OCI-LY1 (cell line): ENCODE measurements around the gene SIRPA.

Experiments
- H2AFZ ChIP-seq: fragments of 200-600 bp; sonication (generic), shearing (Covaris generic); 2 replicates; pipeline ENCODE4 v1.6.0; 2014; ENCODE audit warnings: antibody characterized with exemption, mild to moderate bottlenecking, low read length
- H3F3A ChIP-seq: fragments of 200-600 bp; sonication (generic), shearing (Covaris generic); 2 replicates; pipeline ENCODE4 v1.6.0; 2014; ENCODE audit warnings: mild to moderate bottlenecking, antibody characterized with exemption, low read length, moderate library complexity; ENCODE audit not compliant: insufficient read depth
- H3K27ac ChIP-seq: fragments of 200-600 bp; sonication (generic); 2 replicates; pipeline ENCODE4 v1.5.1; 2014; ENCODE audit warnings: low read length, mixed run types, mild to moderate bottlenecking, low read depth; ENCODE audit not compliant: poor library complexity, severe bottlenecking
- H3K27me3 ChIP-seq: fragments of 200-600 bp; sonication (generic); 2 replicates; pipeline ENCODE4 v1.6.0; 2014; ENCODE audit warnings: antibody characterized with exemption, mild to moderate bottlenecking, low read length, moderate library complexity; ENCODE audit not compliant: insufficient read depth
- H3K36me3 ChIP-seq: fragments of 200-600 bp; sonication (generic); 2 replicates; pipeline ENCODE4 v1.6.1; 2014; ENCODE audit warnings: mild to moderate bottlenecking, antibody characterized with exemption, low read length, moderate library complexity, mixed read lengths; ENCODE audit not compliant: insufficient read depth
- H3K4me1 ChIP-seq: fragments of 200-600 bp; sonication (generic); 2 replicates; pipeline ENCODE4 v1.5.1; 2014; ENCODE audit warnings: mild to moderate bottlenecking, low read length, moderate library complexity; ENCODE audit not compliant: insufficient read depth, severe bottlenecking
- H3K4me2 ChIP-seq: fragments of 200-600 bp; sonication (generic), shearing (Covaris generic); 2 replicates; pipeline ENCODE4 v1.6.1; 2014; ENCODE audit warnings: low read length
- H3K4me3 ChIP-seq: fragments of 200-600 bp; sonication (generic); 2 replicates; pipeline ENCODE4 v1.5.1; 2014; ENCODE audit warnings: low read length, low read depth, mild to moderate bottlenecking, mixed read lengths; ENCODE audit not compliant: poor library complexity, severe bottlenecking
- H3K79me2 ChIP-seq: fragments of 200-600 bp; shearing (Covaris generic); 2 replicates; pipeline ENCODE4 v1.6.1; 2016; ENCODE audit warnings: mixed run types, low read length, mixed read lengths; ENCODE audit not compliant: insufficient read depth
- H3K9ac ChIP-seq: fragments of 200-600 bp; sonication (generic), shearing (Covaris generic); 2 replicates; pipeline ENCODE4 v1.6.1; 2014; ENCODE audit warnings: mild to moderate bottlenecking, low read length, mixed read lengths
- H3K9me2 ChIP-seq: fragments of 200-600 bp; sonication (generic), shearing (Covaris generic); 2 replicates; pipeline ENCODE4 v1.6.1; 2014; ENCODE audit warnings: low read depth, mild to moderate bottlenecking, low read length, mixed read lengths
- H3K9me3 ChIP-seq: fragments of 200-600 bp; shearing (Covaris generic); 2 replicates; pipeline ENCODE4 v1.6.1; 2014; ENCODE audit warnings: low read length, mixed read lengths
- H4K20me1 ChIP-seq: fragments of 200-600 bp; sonication (generic), shearing (Covaris generic); 2 replicates; pipeline ENCODE4 v1.6.0; 2016; ENCODE audit warnings: mild to moderate bottlenecking, low read length; ENCODE audit not compliant: insufficient read depth
- EZH2 ChIP-seq: fragments of 200-600 bp; sonication (generic), shearing (Covaris generic); IDR thresholded peaks from 2 replicates; pipeline ENCODE4 v1.8.0; 2017; ENCODE audit warnings: borderline replicate concordance, mixed run types, mild to moderate bottlenecking, antibody characterized with exemption, low read length, moderate library complexity, mixed read lengths
- TF ChIP-seq, protein P1 (sequence below): fragments of 200-600 bp; sonication (generic), shearing (Covaris generic); IDR thresholded peaks from 2 replicates; pipeline ENCODE4 v1.5.1; 2017; ENCODE audit warnings: mild to moderate bottlenecking, antibody characterized with exemption, low read length, moderate library complexity, mixed read lengths

Gene SIRPA

GRCh38 chr20:1879934-1880333 is 15.3 kb upstream of the SIRPA start:
- H3K27me3 ChIP-seq = no peaks in the 10 kb centered on the region
- H3K27ac ChIP-seq = no peak overlapping the region
- no peak overlapping the region for H3K4me2 ChIP-seq
- H3K79me2 ChIP-seq = no peaks in the 10 kb centered on the region
- no peaks in the 10 kb centered on the region for H3K9me3 ChIP-seq
- H3K36me3 ChIP-seq = no peaks in the 10 kb centered on the region
- no peaks in the 10 kb centered on the region for H3K9me2 ChIP-seq
- no peaks in the 10 kb centered on the region for H3K4me1 ChIP-seq
- H2AFZ ChIP-seq = no peak overlapping the region
- H4K20me1 ChIP-seq = no peaks in the 10 kb centered on the region
- H3K9ac ChIP-seq = no peak overlapping the region
- TF ChIP-seq EZH2 = no peak
- TF ChIP-seq, protein P1, sequence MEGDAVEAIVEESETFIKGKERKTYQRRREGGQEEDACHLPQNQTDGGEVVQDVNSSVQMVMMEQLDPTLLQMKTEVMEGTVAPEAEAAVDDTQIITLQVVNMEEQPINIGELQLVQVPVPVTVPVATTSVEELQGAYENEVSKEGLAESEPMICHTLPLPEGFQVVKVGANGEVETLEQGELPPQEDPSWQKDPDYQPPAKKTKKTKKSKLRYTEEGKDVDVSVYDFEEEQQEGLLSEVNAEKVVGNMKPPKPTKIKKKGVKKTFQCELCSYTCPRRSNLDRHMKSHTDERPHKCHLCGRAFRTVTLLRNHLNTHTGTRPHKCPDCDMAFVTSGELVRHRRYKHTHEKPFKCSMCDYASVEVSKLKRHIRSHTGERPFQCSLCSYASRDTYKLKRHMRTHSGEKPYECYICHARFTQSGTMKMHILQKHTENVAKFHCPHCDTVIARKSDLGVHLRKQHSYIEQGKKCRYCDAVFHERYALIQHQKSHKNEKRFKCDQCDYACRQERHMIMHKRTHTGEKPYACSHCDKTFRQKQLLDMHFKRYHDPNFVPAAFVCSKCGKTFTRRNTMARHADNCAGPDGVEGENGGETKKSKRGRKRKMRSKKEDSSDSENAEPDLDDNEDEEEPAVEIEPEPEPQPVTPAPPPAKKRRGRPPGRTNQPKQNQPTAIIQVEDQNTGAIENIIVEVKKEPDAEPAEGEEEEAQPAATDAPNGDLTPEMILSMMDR = no peak
- H3K4me3 ChIP-seq = no peak overlapping the region
- H3F3A ChIP-seq = no peaks in the 10 kb centered on the region

- TF ChIP-seq EZH2 = no peak
- TF ChIP-seq, protein P1 = no peak
- Histone ChIP-seq H3K9me3 (no peaks in the 10 kb centered on the region), H3K4me2 (no peak overlapping the region)
Measured at GRCh38 chr20:1880529-1881239, 14.5 kb upstream of the SIRPA start.

DNA sequence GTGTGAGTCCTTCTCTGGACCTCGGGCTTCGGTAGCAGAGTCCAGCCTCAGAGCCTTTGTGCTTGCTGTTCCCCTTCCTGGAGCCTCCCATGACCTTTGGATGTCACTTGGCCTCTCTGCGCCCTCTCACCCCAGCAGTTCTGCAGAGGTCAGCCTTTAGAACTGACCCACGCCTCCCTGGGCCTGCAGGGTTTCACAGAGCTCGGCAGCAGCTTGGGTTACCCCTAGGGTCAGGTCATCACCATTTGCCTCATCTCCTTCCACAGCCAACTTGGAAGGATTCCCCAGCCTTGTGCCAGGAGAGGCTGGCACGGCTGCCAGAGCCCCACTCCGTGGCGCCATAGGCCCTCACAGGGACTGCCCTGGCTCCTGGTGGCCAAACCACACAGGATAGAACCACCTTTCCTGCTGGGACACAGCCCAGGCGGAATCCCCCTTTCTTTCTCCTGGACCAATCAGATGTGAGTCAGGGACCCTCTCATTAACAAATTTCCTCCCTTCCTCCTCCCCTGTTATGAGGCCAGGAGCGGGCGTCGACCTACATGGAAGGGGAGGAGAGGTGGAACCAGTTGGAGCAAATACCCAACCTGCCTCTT is 13.9 kb upstream of the SIRPA start:
- Histone ChIP-seq H3K4me1 (no peaks in the 10 kb centered on the region), H3K79me2 (no peaks in the 10 kb centered on the region), H3K9me3 (no peaks in the 10 kb centered on the region), H4K20me1 (no peaks in the 10 kb centered on the region), H3K36me3 (no peaks in the 10 kb centered on the region), H2AFZ (no peak overlapping the region), H3K9me2 (no peaks in the 10 kb centered on the region), H3K27ac (no peak overlapping the region), H3K4me3 (no peak overlapping the region), H3K4me2 (no peak overlapping the region), H3K9ac (no peak overlapping the region), H3K27me3 (no peaks in the 10 kb centered on the region), H3F3A (no peaks in the 10 kb centered on the region)
- TF ChIP-seq EZH2 = no peak
- TF ChIP-seq, protein P1 = no peak

More at GRCh38 chr20:1880529-1881239, 14.5 kb upstream of the SIRPA start:
- Histone ChIP-seq H3K27ac (no peak overlapping the region), H3K79me2 (no peaks in the 10 kb centered on the region), H3K4me1 (no peaks in the 10 kb centered on the region), H4K20me1 (no peaks in the 10 kb centered on the region), H3K27me3 (no peaks in the 10 kb centered on the region), H3K9me2 (no peaks in the 10 kb centered on the region), H3K4me3 (no peak overlapping the region), H3F3A (no peaks in the 10 kb centered on the region), H3K9ac (no peak overlapping the region), H2AFZ (no peak overlapping the region), H3K36me3 (no peaks in the 10 kb centered on the region)
